HCT116 (cell line): ENCODE data around the gene NPIPB9. TPM values are rescaled to one million over a fixed set of nuclear protein-coding genes. Genes with fewer than 3 reads are reported as not detected.

Source experiments
- ATAC-seq: fragments of 200-7000 bp; cut with Tn5 transposase; 2 replicates; pipeline ENCODE4 v1.9.1; 2020; ENCODE audit warnings: mild to moderate bottlenecking, moderate library complexity
- BruUV-seq: library from RNA; stranded (reverse); fragments of 400-500 nt; replicated peaks from 2 replicates; lab custom pipeline; 2021; lab: Mats Ljungman, UMichigan
- CTCF ChIA-PET: fragments of 300-600 bp; sonication (Branson Sonifier 250); formaldehyde crosslinking; loops from one replicate; lab custom pipeline; 2021; ENCODE audit warnings: antibody characterized with exemption; lab: Charles Lee
- POLR2A ChIA-PET: fragments of 300-600, 350-600 bp; sonication (Branson Sonifier 250); formaldehyde crosslinking; loops from one replicate; lab custom pipeline; 2021; ENCODE audit warnings: antibody characterized with exemption; lab: Charles Lee
- RAD21 ChIA-PET, 2 experiments: fragments of 300-600 bp; sonication (Branson Sonifier 250); formaldehyde crosslinking; loops; one replicate each; lab custom pipeline; 2023; ENCODE audit warnings: low total read pairs in 2 of 2; ENCODE audit not compliant: uncharacterized antibody in 2 of 2, unreplicated experiment in 2 of 2, low non-redundant PET in 1 of 2; lab: Charles Lee
- DNase-seq: peaks from one replicate; pipeline ENCODE4 v3.0.0-alpha.2; 2010; ENCODE audit warnings: low read depth, low spot score
- H2AFZ ChIP-seq: fragments of 200-600 bp; shearing (Covaris generic), sonication (generic); 2 replicates; pipeline ENCODE4 v1.6.1; 2017; ENCODE audit warnings: low read depth, mixed run types, mixed read lengths, antibody characterized with exemption, low read length; ENCODE audit not compliant: poor library complexity, severe bottlenecking
- H3K27ac ChIP-seq: 2 replicates; pipeline ENCODE4 v1.5.1; 2012; ENCODE audit warnings: low read depth, low read length
- H3K27me3 ChIP-seq: fragments of 200-600 bp; sonication (generic); 2 replicates; pipeline ENCODE4 v1.6.1; 2016; ENCODE audit warnings: mixed run types, low read length, mixed read lengths; ENCODE audit not compliant: insufficient read depth
- H3K36me3 ChIP-seq, 2 experiments: fragments of 200-500 bp in 1 of 2; fragments of 200-600 bp in 1 of 2; sonication (Bioruptor generic) in 1 of 2; sonication (generic) in 1 of 2; 2 replicates each; pipeline versions ENCODE4 v1.5.1 to v1.6.1; 2014 to 2016; ENCODE audit warnings: low read length in 2 of 2, inconsistent platforms in 1 of 2, mixed read lengths in 1 of 2, mixed run types in 1 of 2; ENCODE audit not compliant: insufficient read depth in 2 of 2, control insufficient read depth in 1 of 2
- H3K4me1 ChIP-seq, 2 experiments: fragments of 200-600 bp in 1 of 2; sonication (generic) in 1 of 2; 2 replicates each; pipeline versions ENCODE4 v1.5.1 to v1.6.1; 2012 to 2017; ENCODE audit warnings: low read length in 2 of 2, inconsistent platforms in 1 of 2, mild to moderate bottlenecking in 1 of 2, mixed read lengths in 1 of 2, mixed run types in 1 of 2, moderate library complexity in 1 of 2; ENCODE audit not compliant: insufficient read depth in 2 of 2, control insufficient read depth in 1 of 2
- H3K4me2 ChIP-seq: fragments of 200-600 bp; sonication (generic); 2 replicates; pipeline ENCODE4 v1.6.1; 2017; ENCODE audit warnings: mixed run types, low read length, mixed read lengths
- H3K4me3 ChIP-seq, 2 experiments: fragments of 200-600 bp in 1 of 2; sonication (generic) in 1 of 2; replicated peaks in 1 of 2; 2 replicates each; pipeline ENCODE4 v1.5.1; 2011 to 2016; ENCODE audit warnings: low read length in 2 of 2, control low read depth in 1 of 2, low read depth in 1 of 2, mild to moderate bottlenecking in 1 of 2, mixed read lengths in 1 of 2, mixed run types in 1 of 2
- H3K79me2 ChIP-seq: fragments of 200-600 bp; sonication (generic); 2 replicates; pipeline ENCODE4 v1.6.1; 2017; ENCODE audit warnings: mild to moderate bottlenecking, mixed run types, low read length, moderate library complexity, mixed read lengths; ENCODE audit not compliant: insufficient read depth
- H3K9ac ChIP-seq: fragments of 200-600 bp; sonication (generic); 2 replicates; pipeline ENCODE4 v1.6.1; 2016; ENCODE audit warnings: low read length, mixed read lengths
- H3K9me2 ChIP-seq: fragments of 200-600 bp; sonication (generic), shearing (Covaris generic); 2 replicates; pipeline ENCODE4 v1.6.1; 2017; ENCODE audit warnings: mixed run types, mild to moderate bottlenecking, moderate library complexity; ENCODE audit not compliant: insufficient read depth
- H3K9me3 ChIP-seq, 2 experiments: fragments of 200-500 bp in 1 of 2; fragments of 200-600 bp in 1 of 2; sonication (Bioruptor generic) in 1 of 2; sonication (generic) in 1 of 2; 2 replicates each; pipeline ENCODE4 v1.6.1; 2014 to 2017; ENCODE audit warnings: low read length in 2 of 2, mixed read lengths in 2 of 2, inconsistent platforms in 1 of 2, low read depth in 1 of 2, mild to moderate bottlenecking in 1 of 2, mixed run types in 1 of 2, moderate library complexity in 1 of 2; ENCODE audit not compliant: control insufficient read depth in 1 of 2, insufficient read depth in 1 of 2
- H4K20me1 ChIP-seq: fragments of 200-600 bp; sonication (generic), shearing (Covaris generic); 2 replicates; pipeline ENCODE4 v1.6.1; 2017; ENCODE audit warnings: mixed run types, mild to moderate bottlenecking, moderate library complexity; ENCODE audit not compliant: insufficient read depth
- CBX3 ChIP-seq: IDR thresholded peaks from 2 replicates; pipeline ENCODE4 v1.6.1; 2012; ENCODE audit warnings: low read depth
- CEBPB ChIP-seq: IDR thresholded peaks from 2 replicates; pipeline ENCODE4 v1.6.1; 2012; ENCODE audit warnings: low read depth
- SIN3A ChIP-seq: IDR thresholded peaks from 2 replicates; pipeline ENCODE4 v1.6.1; 2012; ENCODE audit warnings: low read depth
- SP1 ChIP-seq: IDR thresholded peaks from 2 replicates; pipeline ENCODE4 v1.6.1; 2012; ENCODE audit warnings: low read depth
- intact Hi-C: fragments of 100-400 bp; cut with micrococcal nuclease; formaldehyde crosslinking; loops from 2 replicates; pipeline ENCODE4 v1.10.0; 2022
- microRNA-seq: library from miRNA; unstranded; fragments of <30 nt; microRNA quantifications from one replicate; pipeline ENCODE4, GENCODE V29; 2016; ENCODE audit warnings: borderline number of aligned reads
- total RNA-seq: library from RNA; stranded (reverse); gene quantifications from one replicate; pipeline ENCODE4 v1.2.1, GENCODE V29; 2021; ENCODE audit not compliant: unreplicated experiment

The NPIPB9 gene
- total RNA-seq, 1 experiment from 2014 or later, result 1.1 TPM

DNA sequence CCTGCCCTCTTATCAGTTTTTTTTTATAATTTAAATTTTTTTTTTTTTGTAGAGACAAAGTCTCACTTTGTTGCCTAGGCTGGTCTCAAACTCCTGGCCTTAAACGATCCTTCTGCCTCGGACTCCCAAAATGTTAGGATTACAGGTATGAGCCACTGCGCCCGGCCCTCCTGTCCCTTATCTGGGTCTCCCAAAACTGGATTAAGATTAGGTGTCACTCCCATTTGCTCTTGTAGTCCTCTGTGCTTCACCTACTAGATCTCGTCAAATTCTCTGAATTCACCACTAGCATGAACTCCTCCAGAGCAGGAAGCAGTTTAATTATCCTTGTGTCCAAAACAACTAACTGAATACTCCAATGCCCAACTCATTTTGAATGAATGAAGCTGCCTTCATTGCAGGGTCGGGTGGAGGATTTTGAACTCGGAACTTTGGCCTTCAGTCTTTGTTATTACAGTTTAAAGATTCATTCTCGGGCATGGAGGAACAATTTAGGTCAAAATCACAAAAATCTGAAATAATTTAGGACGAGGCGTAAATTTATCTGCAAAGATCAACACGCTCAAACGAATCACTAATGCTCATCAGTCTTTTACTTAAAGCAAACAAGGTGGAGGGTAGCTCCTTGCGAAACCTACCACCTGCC, 70.4 kb downstream of the NPIPB9 start:
- Histone ChIP-seq H3K27me3 (no peaks in the 10 kb centered on the region), H3K36me3 (peaks cover 19 to 21% of the 10 kb centered on the region in 2 experiments), H3K27ac (peak overlapping the region; percentile 100), H4K20me1 (peaks cover 5% of the 10 kb centered on the region; the same call in 1 of the 2 replicates), H3K4me3 (peak overlapping the region; percentile 66 to 72), H3K79me2 (peaks cover 46% of the 10 kb centered on the region), H2AFZ (no peak overlapping the region), H3K4me1 (peaks cover 5 to 22% of the 10 kb centered on the region in 2 experiments; a peak in 3 of 4 replicates), H3K9me2 (no peaks in the 10 kb centered on the region), H3K9ac (peak overlapping the region; percentile 100), H3K4me2 (peak overlapping the region; percentile 73), H3K9me3 (no peaks in the 10 kb centered on the region)
- BruUV-seq, result TSS peak; percentile 82
- ATAC-seq (no peak), DNase-seq (no peak)
- no peak for TF ChIP-seq SP1
- TF ChIP-seq SIN3A, result no peak
- 0 out of 2 replicates have a peak, but pooled peaks have one; percentile 35 for TF ChIP-seq CEBPB
- TF ChIP-seq CBX3, result no peak
- RAD21 ChIA-PET, result interaction anchor here in 1 of 2 experiments (0.6 kb wide), 1 partner anchor 10 kb away, joined by 3 read pairs; no protein-coding TSS in a partner anchor
- intact Hi-C loops, result no loop called here
- CTCF ChIA-PET, result interaction anchor here (0.6 to 1.0 kb wide), 2 partner anchors 121 to 123 kb away, joined by 3 to 4 read pairs; no protein-coding TSS in a partner anchor
- POLR2A ChIA-PET, result interaction anchor here (0.7 to 3.3 kb wide), 6 partner anchors 9 to 212 kb away, joined by 3 to 20 read pairs (median 4); partner anchors contain the start of genes NFATC2IP, SH2B1, SULT1A1 and TUFM

Small RNAs within 50 kb of the gene (microRNA-seq; reads per million reads assigned to microRNA genes)
- gene MIR6862-2, result not detected

Other genes with a start within 250 kb of the NPIPB9 start
- gene IL27, start 245.0 kb upstream of the NPIPB9 start, total RNA-seq, result not detected
- 2.2 TPM for gene NUPR1, start 212.8 kb upstream of the NPIPB9 start, total RNA-seq
- 19.7 TPM for gene SGF29, start 197.9 kb upstream of the NPIPB9 start, total RNA-seq
- 1.9 TPM for gene SULT1A2, start 154.7 kb upstream of the NPIPB9 start, total RNA-seq
- gene SULT1A1, start 141.7 kb upstream of the NPIPB9 start, total RNA-seq, result 23.1 TPM
- gene NPIPB8, start 113.7 kb upstream of the NPIPB9 start, total RNA-seq, result 0.79 TPM
- 680 TPM for gene EIF3C, start 40.3 kb upstream of the NPIPB9 start, total RNA-seq
- 264 TPM for gene ATXN2L, start 71.2 kb downstream of the NPIPB9 start, total RNA-seq
- 361 TPM for gene TUFM, start 94.6 kb downstream of the NPIPB9 start, total RNA-seq
- 47.0 TPM for gene SH2B1, start 112.1 kb downstream of the NPIPB9 start, total RNA-seq
- gene ATP2A1, start 126.7 kb downstream of the NPIPB9 start, total RNA-seq, result 10.3 TPM
- gene RABEP2, start 173.5 kb downstream of the NPIPB9 start, total RNA-seq, result 13.4 TPM
- 0.27 TPM for gene CD19, start 180.2 kb downstream of the NPIPB9 start, total RNA-seq
- gene NFATC2IP, start 199.2 kb downstream of the NPIPB9 start, total RNA-seq, result 41.4 TPM
- 32.3 TPM for gene SPNS1, start 223.0 kb downstream of the NPIPB9 start, total RNA-seq
- gene LAT, start 233.3 kb downstream of the NPIPB9 start, total RNA-seq, result 3.3 TPM